NT2/D1 (cell line): Measurements from ENCODE around the gene PRKCB.

Experiments used
- DNase-seq: peaks from one replicate; pipeline ENCODE4 v3.0.0-alpha.2; 2011; ENCODE audit warnings: low read depth, low spot score
- H3K27me3 ChIP-seq: 2 replicates; pipeline ENCODE4 v1.6.0; 2011; ENCODE audit warnings: mild to moderate bottlenecking; ENCODE audit not compliant: insufficient read length, insufficient read depth
- H3K36me3 ChIP-seq: 2 replicates; pipeline ENCODE4 v1.6.1; 2011; ENCODE audit warnings: mild to moderate bottlenecking, low read length, mixed read lengths; ENCODE audit not compliant: insufficient read depth, insufficient read length
- H3K4me1 ChIP-seq: 2 replicates; pipeline ENCODE4 v1.5.1; 2011; ENCODE audit not compliant: insufficient read depth, insufficient read length
- H3K4me3 ChIP-seq: 2 replicates; pipeline ENCODE4 v1.5.1; 2011; ENCODE audit warnings: low read depth; ENCODE audit not compliant: insufficient read length
- H3K9ac ChIP-seq: 2 replicates; pipeline ENCODE4 v1.6.0; 2011; ENCODE audit warnings: low read depth; ENCODE audit not compliant: insufficient read length
- H3K9me3 ChIP-seq: 2 replicates; pipeline ENCODE4 v1.5.1; 2011; ENCODE audit warnings: mild to moderate bottlenecking, low read length; ENCODE audit not compliant: insufficient read depth
- SUZ12 ChIP-seq: IDR thresholded peaks from 2 replicates; pipeline ENCODE4 v1.6.1; 2011; ENCODE audit not compliant: insufficient read length, insufficient read depth; ENCODE audit errors: extremely low read depth
- YY1 ChIP-seq: IDR thresholded peaks from 2 replicates; pipeline ENCODE4 v1.6.1; 2011; ENCODE audit not compliant: insufficient read length, insufficient read depth
- ZNF274 ChIP-seq: IDR thresholded peaks from 2 replicates; pipeline ENCODE4 v1.6.1; 2011; ENCODE audit warnings: mild to moderate bottlenecking, low read depth, low read length

The PRKCB gene

GRCh38 chr16:24188021-24188542 lies 352.3 kb downstream of the PRKCB start:
- no peaks in the 10 kb centered on the region for H3K4me1 ChIP-seq
- H3K9ac ChIP-seq: no peak overlapping the region
- no peaks in the 10 kb centered on the region for H3K36me3 ChIP-seq
- H3K27me3 ChIP-seq: no peaks in the 10 kb centered on the region
- DNase-seq: no peak
- TF ChIP-seq YY1 (no peak), ZNF274 (no peak), SUZ12 (no peak)
- H3K9me3 ChIP-seq: no peaks in the 10 kb centered on the region
- H3K4me3 ChIP-seq: no peak overlapping the region

- no peaks in the 10 kb centered on the region for H3K27me3 ChIP-seq
- TF ChIP-seq SUZ12 (no peak), ZNF274 (no peak), YY1 (no peak)
- no peaks in the 10 kb centered on the region for H3K4me1 ChIP-seq
- H3K9ac ChIP-seq: no peak overlapping the region
- H3K36me3 ChIP-seq: no peaks in the 10 kb centered on the region
- DNase-seq: no peak
- H3K9me3 ChIP-seq: no peaks in the 10 kb centered on the region
- no peak overlapping the region for H3K4me3 ChIP-seq
These were observed 353.1 kb downstream of the PRKCB start for GRCh38 chr16:24188751-24189318.

- H3K36me3 ChIP-seq: no peaks in the 10 kb centered on the region
- H3K9ac ChIP-seq: no peak overlapping the region
- no peak overlapping the region for H3K4me3 ChIP-seq
- DNase-seq: no peak
- no peaks in the 10 kb centered on the region for H3K4me1 ChIP-seq
- H3K27me3 ChIP-seq: no peaks in the 10 kb centered on the region
- TF ChIP-seq SUZ12: no peak
- no peak for TF ChIP-seq ZNF274
- TF ChIP-seq YY1: no peak
- H3K9me3 ChIP-seq: no peaks in the 10 kb centered on the region
These were observed 354.2 kb downstream of the PRKCB start for GRCh38 chr16:24189941-24190340.

- H3K9me3 ChIP-seq: no peaks in the 10 kb centered on the region
- TF ChIP-seq SUZ12 (no peak), YY1 (no peak), ZNF274 (no peak)
- H3K4me1 ChIP-seq: no peaks in the 10 kb centered on the region
- H3K4me3 ChIP-seq: no peak overlapping the region
- DNase-seq: no peak
- H3K9ac ChIP-seq: no peak overlapping the region
- no peaks in the 10 kb centered on the region for H3K36me3 ChIP-seq
- H3K27me3 ChIP-seq: no peaks in the 10 kb centered on the region
These were observed 356.2 kb downstream of the PRKCB start for GRCh38 chr16:24191876-24192402.

DNA sequence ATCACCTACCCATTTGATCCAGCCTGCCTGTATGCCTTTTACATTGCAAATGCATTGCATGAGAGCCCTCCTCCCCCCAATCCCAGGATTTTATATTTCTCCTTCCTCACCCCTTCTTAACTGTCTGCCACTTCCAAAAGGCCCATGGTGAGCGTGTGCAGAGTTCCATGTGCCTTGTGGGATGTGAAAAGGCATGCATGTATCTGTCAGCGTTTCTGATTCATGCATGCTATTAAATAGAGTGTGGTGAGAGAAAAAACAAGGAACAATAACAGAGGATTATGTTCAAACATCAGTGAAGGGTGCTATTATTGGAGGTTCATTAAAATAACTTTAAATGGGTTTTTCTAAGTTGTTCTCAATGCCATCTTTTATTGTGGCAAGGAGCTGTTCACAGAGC lies 359.4 kb downstream of the PRKCB start:
- no peak for DNase-seq
- no peaks in the 10 kb centered on the region for H3K36me3 ChIP-seq
- H3K9me3 ChIP-seq: no peaks in the 10 kb centered on the region
- no peaks in the 10 kb centered on the region for H3K4me1 ChIP-seq
- no peak overlapping the region for H3K4me3 ChIP-seq
- H3K9ac ChIP-seq: no peak overlapping the region
- TF ChIP-seq YY1 (no peak), SUZ12 (no peak), ZNF274 (no peak)
- no peaks in the 10 kb centered on the region for H3K27me3 ChIP-seq

DNA sequence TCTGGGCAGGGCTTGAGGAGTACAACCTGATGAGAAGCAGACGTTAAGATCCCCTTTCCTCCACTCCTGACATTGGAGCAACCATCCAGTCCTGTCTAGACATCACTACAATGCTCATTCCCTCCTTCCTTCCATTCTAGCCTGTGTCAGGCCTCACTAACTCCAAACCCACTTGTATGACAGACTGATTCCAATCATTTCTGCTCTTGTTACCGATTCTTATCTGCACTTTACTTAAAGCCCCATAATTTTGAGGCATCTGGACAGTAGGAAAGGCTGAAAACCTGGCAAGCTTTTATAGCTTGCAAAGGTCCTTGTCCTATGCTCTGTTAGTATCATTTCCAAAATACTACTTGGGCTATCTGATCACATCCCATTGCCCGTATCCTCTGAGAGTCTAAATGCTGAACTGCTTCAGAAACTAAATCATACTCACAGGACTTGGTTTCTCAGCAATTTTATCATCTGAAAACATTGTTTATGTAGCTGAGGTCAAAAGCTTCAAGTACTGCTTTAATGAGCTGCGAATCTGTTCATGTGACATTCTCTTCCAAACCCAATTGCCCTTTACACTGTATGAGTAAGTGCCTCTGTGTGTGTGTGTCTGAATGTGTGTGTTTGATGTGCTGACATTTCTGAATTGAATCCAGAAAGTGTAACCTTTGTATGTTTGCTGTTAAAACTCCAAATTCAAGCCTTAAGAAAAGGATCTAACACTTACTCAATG lies 363.2 kb downstream of the PRKCB start:
- Histone ChIP-seq H3K27me3 (no peaks in the 10 kb centered on the region), H3K4me1 (no peaks in the 10 kb centered on the region), H3K36me3 (no peaks in the 10 kb centered on the region), H3K9ac (no peak overlapping the region), H3K4me3 (no peak overlapping the region), H3K9me3 (no peaks in the 10 kb centered on the region)
- DNase-seq: no peak
- TF ChIP-seq YY1 (no peak), SUZ12 (no peak), ZNF274 (no peak)

- Histone ChIP-seq H3K4me1 (peaks cover 5% of the 10 kb centered on the region), H3K9me3 (no peaks in the 10 kb centered on the region), H3K27me3 (no peaks in the 10 kb centered on the region), H3K9ac (no peak overlapping the region), H3K4me3 (no peak overlapping the region), H3K36me3 (no peaks in the 10 kb centered on the region)
- DNase-seq: no peak
- no peak for TF ChIP-seq SUZ12
- no peak for TF ChIP-seq YY1
- TF ChIP-seq ZNF274: no peak
These were observed 367.9 kb downstream of the PRKCB start for GRCh38 chr16:24203675-24204074.
